ENCODE measurements around the gene ZNF593.
A peak's percentile ranks its signal among the peaks of the same experiment; 100 is the strongest.

Gene ZNF593

GRCh38 chr1:26169669-26170471 is at the start of gene ZNF593:
ZNF593 (plus strand) TSS chr1:26169908; CDS start chr1:26169984, 76 bp downstream.
- H3K4me3 ChIP-seq (ENCODE audit: low read depth, low read length) = peak within 1 kb of the TSS; percentile 85

GRCh38 chr1:26121854-26122773 is 47.6 kb upstream of the ZNF593 start:
- H3K4me3 ChIP-seq (ENCODE audit: low read depth, low read length) = no peak overlapping the region

GRCh38 chr1:26122988-26123973 is 46.4 kb upstream of the ZNF593 start:
- H3K4me3 ChIP-seq (ENCODE audit: low read depth, low read length) = no peak overlapping the region

GRCh38 chr1:26124418-26125331 is 45.0 kb upstream of the ZNF593 start:
- H3K4me3 ChIP-seq (ENCODE audit: low read depth, low read length) = no peak overlapping the region

- H3K4me3 ChIP-seq (ENCODE audit: low read depth, low read length) = no peak overlapping the region
These were observed 44.3 kb upstream of the ZNF593 start for GRCh38 chr1:26125382-26125781.

- no peak overlapping the region for H3K4me3 ChIP-seq (ENCODE audit: low read depth, low read length)
These were observed 43.8 kb upstream of the ZNF593 start for GRCh38 chr1:26125946-26126320.

GRCh38 chr1:26126321-26127084 is 43.2 kb upstream of the ZNF593 start:
- H3K4me3 ChIP-seq (ENCODE audit: low read depth, low read length) = no peak overlapping the region

GRCh38 chr1:26127235-26128163 is 42.2 kb upstream of the ZNF593 start:
- H3K4me3 ChIP-seq (ENCODE audit: low read depth, low read length) = no peak overlapping the region

GRCh38 chr1:26129778-26130177 is 39.9 kb upstream of the ZNF593 start:
- no peak overlapping the region for H3K4me3 ChIP-seq (ENCODE audit: low read depth, low read length)

GRCh38 chr1:26130695-26131094 is 39.0 kb upstream of the ZNF593 start:
- no peak overlapping the region for H3K4me3 ChIP-seq (ENCODE audit: low read depth, low read length)

- no peak overlapping the region for H3K4me3 ChIP-seq (ENCODE audit: low read depth, low read length)
These were observed 37.4 kb upstream of the ZNF593 start for GRCh38 chr1:26132128-26132833.

- no peak overlapping the region for H3K4me3 ChIP-seq (ENCODE audit: low read depth, low read length)
These were observed 36.9 kb upstream of the ZNF593 start for GRCh38 chr1:26132834-26133167.

GRCh38 chr1:26134466-26134865 is 35.2 kb upstream of the ZNF593 start:
- no peak overlapping the region for H3K4me3 ChIP-seq (ENCODE audit: low read depth, low read length)

- no peak overlapping the region for H3K4me3 ChIP-seq (ENCODE audit: low read depth, low read length)
These were observed 30.6 kb upstream of the ZNF593 start for GRCh38 chr1:26138974-26139558.

GRCh38 chr1:26142159-26142558 is 27.5 kb upstream of the ZNF593 start:
- H3K4me3 ChIP-seq (ENCODE audit: low read depth, low read length) = no peak overlapping the region

- H3K4me3 ChIP-seq (ENCODE audit: low read depth, low read length) = no peak overlapping the region
These were observed 24.4 kb upstream of the ZNF593 start for GRCh38 chr1:26145041-26145959.
